GM19455 (cell line): Measurements from ENCODE around the gene TRRAP.

Experiments used
- ATAC-seq: cut with Tn5 transposase; IDR thresholded peaks from one replicate; pipeline ENCODE4 v1.9.1; 2021; ENCODE audit not compliant: unreplicated experiment

Gene TRRAP

GRCh38 chr7:98899816-98900215 is 21.5 kb downstream of the TRRAP start:
- no peak for ATAC-seq

- ATAC-seq, result no peak
Measured at GRCh38 chr7:98900815-98901214, 22.5 kb downstream of the TRRAP start.

GRCh38 chr7:98902523-98902922 is 24.2 kb downstream of the TRRAP start:
- no peak for ATAC-seq

- no peak for ATAC-seq
Measured at GRCh38 chr7:98903246-98903645, 24.9 kb downstream of the TRRAP start.

- ATAC-seq, result no peak
Measured at GRCh38 chr7:98907570-98907969, 29.2 kb downstream of the TRRAP start.

- ATAC-seq, result no peak
Measured at GRCh38 chr7:98908585-98908984, 30.3 kb downstream of the TRRAP start.

GRCh38 chr7:98909487-98909886 is 31.2 kb downstream of the TRRAP start:
- ATAC-seq, result no peak

GRCh38 chr7:98910427-98910826 is 32.1 kb downstream of the TRRAP start:
- no peak for ATAC-seq

GRCh38 chr7:98911916-98912315 is 33.6 kb downstream of the TRRAP start:
- no peak for ATAC-seq

GRCh38 chr7:98913026-98913425 is 34.7 kb downstream of the TRRAP start:
- ATAC-seq, result no peak

GRCh38 chr7:98913612-98914011 is 35.3 kb downstream of the TRRAP start:
- no peak for ATAC-seq

- ATAC-seq, result no peak
Measured at GRCh38 chr7:98917331-98917730, 39.0 kb downstream of the TRRAP start.

- no peak for ATAC-seq
Measured at GRCh38 chr7:98921608-98922372, 43.5 kb downstream of the TRRAP start.

- no peak for ATAC-seq
Measured at GRCh38 chr7:98922392-98923187, 44.3 kb downstream of the TRRAP start.

- no peak for ATAC-seq
Measured at GRCh38 chr7:98923512-98923911, 45.2 kb downstream of the TRRAP start.

GRCh38 chr7:98927125-98927524 is 48.8 kb downstream of the TRRAP start:
- ATAC-seq, result no peak

GRCh38 chr7:98930464-98930863 is 52.1 kb downstream of the TRRAP start:
- peak; percentile 69 for ATAC-seq

GRCh38 chr7:98930921-98931320 is 52.6 kb downstream of the TRRAP start:
- ATAC-seq, result peak; percentile 70

- no peak for ATAC-seq
Measured at GRCh38 chr7:98933321-98933720, 55.0 kb downstream of the TRRAP start.

GRCh38 chr7:98934267-98934666 is 55.9 kb downstream of the TRRAP start:
- ATAC-seq, result no peak

GRCh38 chr7:98935811-98936210 is 57.5 kb downstream of the TRRAP start:
- ATAC-seq, result no peak

GRCh38 chr7:98943336-98943735 is 65.0 kb downstream of the TRRAP start:
- ATAC-seq, result no peak
